H1 (cell line): ENCODE data around the gene RRBP1. TPM values are rescaled to one million over a fixed set of nuclear protein-coding genes. Genes with fewer than 3 reads are reported as not detected.

ENCODE experiments used
- ASH2L ChIP-seq: fragments of 200-600, 300-600 bp; sonication (generic); IDR thresholded peaks from one replicate; pipeline ENCODE4 v1.7.1; 2017; ENCODE audit warnings: low read length
- ATF3 ChIP-seq: IDR thresholded peaks from 2 replicates; pipeline ENCODE4 v1.6.1; 2011; ENCODE audit warnings: low read depth, mild to moderate bottlenecking, low read length; ENCODE audit not compliant: insufficient read depth
- GABPA ChIP-seq: IDR thresholded peaks from 2 replicates; pipeline ENCODE4 v1.6.1; 2011; ENCODE audit warnings: mild to moderate bottlenecking, low read length, moderate library complexity, borderline replicate concordance; ENCODE audit not compliant: insufficient read depth
- GTF2F1 ChIP-seq: IDR thresholded peaks from 2 replicates; pipeline ENCODE4 v1.6.1; 2012; ENCODE audit warnings: low read depth, low read length, improper control_type of control experiment, borderline replicate concordance
- HDAC2 ChIP-seq, 2 experiments: fragments of 300-600 bp in 1 of 2; sonication (generic) in 1 of 2; IDR thresholded peaks; 2 replicates each; pipeline ENCODE4 v1.6.1; 2011 to 2012; ENCODE audit warnings: low read depth in 2 of 2, low read length in 2 of 2, mild to moderate bottlenecking in 2 of 2, moderate library complexity in 2 of 2, borderline replicate concordance in 1 of 2, inconsistent platforms in 1 of 2
- SP1 ChIP-seq: IDR thresholded peaks from 2 replicates; pipeline ENCODE4 v1.6.1; 2011; ENCODE audit warnings: low read depth, low read length
- SP4 ChIP-seq: IDR thresholded peaks from 2 replicates; pipeline ENCODE4 v1.6.1; 2012; ENCODE audit warnings: low read length, inconsistent platforms
- SUZ12 ChIP-seq: fragments of 200-600 bp; sonication (generic); IDR thresholded peaks from 2 replicates; pipeline ENCODE4 v1.6.1; 2012; ENCODE audit warnings: mild to moderate bottlenecking, inconsistent platforms, low read length, moderate library complexity, mixed read lengths
- polyA plus RNA-seq, 7 experiments: library from polyadenylated mRNA; depleted of rRNA in 3 of 7; stranded (reverse) in 5 of 7; unstranded in 2 of 7; fragments of >200 nt in 5 of 7; fragments of 200-250 nt in 2 of 7; gene quantifications; 1 replicate in 5 of 7; 2 replicates in 1 of 7; 4 replicates in 1 of 7; pipeline versions ENCODE4 v1.2.1 to v1.2.3, GENCODE V29; 2011 to 2013; ENCODE audit warnings: missing spikeins in 2 of 7, mixed read lengths in 2 of 7
- total RNA-seq: library from RNA; stranded (reverse); fragmentation: NEBNext Ultra II Directional; extraction: Animal tissue kit (Norgen Biotek cat#: 25700); gene quantifications from 2 replicates; pipeline ENCODE4 v1.2.1, GENCODE V29; 2021

Gene RRBP1
- total and polyA plus RNA-seq, 2 of the 8 experiments (the other 6 are each of a cell fraction or from before 2014, with no cell fraction given) = 15.9 to 157 TPM

- TF ChIP-seq ATF3 (no peak), HDAC2 (IDR thresholded peaks at IDR 0.05; ENCODE audit: borderline replicate concordance in 1 of 2, low read depth in 2 of 2, low read length in 2 of 2) (no peak), SP4 (no peak), GABPA (no peak), ASH2L (no peak), SUZ12 (no peak), SP1 (no peak), GTF2F1 (no peak)
Measured at GRCh38 chr20:17641993-17642392, 40.0 kb downstream of the RRBP1 start (continued).
